Upper lobe of left lung (tissue), 6 donors: ENCODE measurements around the gene FILIP1L. TPM values are rescaled to one million over a fixed set of nuclear protein-coding genes. Genes with fewer than 3 reads are reported as not detected.

Experiments
- ATAC-seq, 2 donors: fragments of 200-7000 bp; cut with Tn5 transposase; one replicate each; pipeline ENCODE4 v1.9.1; 2022; ENCODE audit warnings: mild to moderate bottlenecking in 2 of 2, moderate library complexity in 2 of 2; ENCODE audit not compliant: low FRiP score in 2 of 2
- DNase-seq, 2 donors: peaks; one replicate each; pipeline ENCODE4 v3.0.0-alpha.2; 2019 to 2020
- H3K27ac ChIP-seq, 4 donors: fragments of 200-600 bp; sonication (generic); one replicate each; pipeline ENCODE4 v1.5.1; 2016 to 2019
- H3K27me3 ChIP-seq, 4 donors: fragments of 200-600 bp; sonication (generic); one replicate each; pipeline ENCODE4 v1.5.1; 2017 to 2019
- H3K36me3 ChIP-seq, 4 donors: fragments of 200-600 bp; sonication (generic); one replicate each; pipeline ENCODE4 v1.5.1; 2016 to 2019
- H3K4me1 ChIP-seq, 4 donors: fragments of 200-600 bp; sonication (generic); one replicate each; pipeline ENCODE4 v1.5.1; 2018 to 2019
- H3K4me3 ChIP-seq, 4 donors: fragments of 200-600 bp; sonication (generic); one replicate each; pipeline ENCODE4 v1.5.1; 2017 to 2019; ENCODE audit warnings: mild to moderate bottlenecking in 2 of 4, moderate library complexity in 1 of 4
- H3K9me3 ChIP-seq, 4 donors: fragments of 200-600 bp; sonication (generic); one replicate each; pipeline ENCODE4 v1.5.1; 2018 to 2019
- EP300 ChIP-seq, 4 donors: sonication (generic); formaldehyde crosslinking; IDR thresholded peaks; one replicate each; pipeline ENCODE4 v1.5.1; 2017; ENCODE audit warnings: antibody characterized with exemption in 4 of 4, control low read depth in 2 of 4
- POLR2A ChIP-seq, 4 donors: fragments of 450-650 bp; IDR thresholded peaks; one replicate each; pipeline ENCODE4 v1.5.1; 2016 to 2017; ENCODE audit warnings: antibody characterized with exemption in 4 of 4, mild to moderate bottlenecking in 2 of 4
- POLR2AphosphoS5 ChIP-seq, 2 donors: sonication (generic); formaldehyde crosslinking; IDR thresholded peaks; one replicate each; pipeline ENCODE4 v1.5.1; 2017; ENCODE audit warnings: antibody characterized with exemption in 2 of 2
- WGBS, 2 donors: methylation state at CpG; one replicate each; pipeline ENCODE4 v1.1.5; 2017 to 2018; 5-methylcytosine and 5-hydroxymethylcytosine counted together
- total RNA-seq, 6 donors: library from RNA; depleted of rRNA in 4 of 6; stranded (reverse); fragments of >200 nt in 4 of 6; gene quantifications; one replicate each; pipeline versions ENCODE4 v1.1.0 to v1.2.1, GENCODE V29; 2016 to 2021
- TF ChIP-seq, protein P1 (sequence below), 6 experiments: fragments of 450-650 bp in 4 of 6; fragments of 200-600 bp in 2 of 6; sonication (generic) in 2 of 6; IDR thresholded peaks; one replicate each; pipeline ENCODE4 v1.5.1; 2016 to 2019; ENCODE audit warnings: antibody characterized with exemption in 6 of 6
- donor health status: DM: no; HTN: no; CAD: no; lungs with moderate emphysema.
- donor health status: DM: no; HTN: yes; CAD: no; lungs with severe emphysema.

The FILIP1L gene
- total RNA-seq, 6 donors from 2014 or later = 19.4 to 38.2 (median 25.9) TPM

- Histone ChIP-seq H3K9me3 (no peaks in the 10 kb centered on the region), H3K4me3 (no peak overlapping the region), H3K27me3 (no peaks in the 10 kb centered on the region), H3K27ac (peak overlapping the region in 1 of 4 donors; percentile 44), H3K36me3 (no peaks in the 10 kb centered on the region), H3K4me1 (peaks cover 0 to 13% (median 4%) of the 10 kb centered on the region in 4 donors)
- DNase-seq (no peak), ATAC-seq (no peak)
- no peak for TF ChIP-seq EP300 (IDR thresholded peaks at IDR 0.05)
- TF ChIP-seq POLR2A (IDR thresholded peaks at IDR 0.05) = no peak
- no peak for TF ChIP-seq POLR2AphosphoS5 (IDR thresholded peaks at IDR 0.05)
- TF ChIP-seq, protein P1, sequence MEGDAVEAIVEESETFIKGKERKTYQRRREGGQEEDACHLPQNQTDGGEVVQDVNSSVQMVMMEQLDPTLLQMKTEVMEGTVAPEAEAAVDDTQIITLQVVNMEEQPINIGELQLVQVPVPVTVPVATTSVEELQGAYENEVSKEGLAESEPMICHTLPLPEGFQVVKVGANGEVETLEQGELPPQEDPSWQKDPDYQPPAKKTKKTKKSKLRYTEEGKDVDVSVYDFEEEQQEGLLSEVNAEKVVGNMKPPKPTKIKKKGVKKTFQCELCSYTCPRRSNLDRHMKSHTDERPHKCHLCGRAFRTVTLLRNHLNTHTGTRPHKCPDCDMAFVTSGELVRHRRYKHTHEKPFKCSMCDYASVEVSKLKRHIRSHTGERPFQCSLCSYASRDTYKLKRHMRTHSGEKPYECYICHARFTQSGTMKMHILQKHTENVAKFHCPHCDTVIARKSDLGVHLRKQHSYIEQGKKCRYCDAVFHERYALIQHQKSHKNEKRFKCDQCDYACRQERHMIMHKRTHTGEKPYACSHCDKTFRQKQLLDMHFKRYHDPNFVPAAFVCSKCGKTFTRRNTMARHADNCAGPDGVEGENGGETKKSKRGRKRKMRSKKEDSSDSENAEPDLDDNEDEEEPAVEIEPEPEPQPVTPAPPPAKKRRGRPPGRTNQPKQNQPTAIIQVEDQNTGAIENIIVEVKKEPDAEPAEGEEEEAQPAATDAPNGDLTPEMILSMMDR (IDR thresholded peaks at IDR 0.05) = no peak
Measured at GRCh38 chr3:100087198-100087597, 27.1 kb downstream of the FILIP1L start.

- no peak overlapping the region for H3K27ac ChIP-seq
- 67 to 77% methylated on average over 1 of the region's 1 CpG for WGBS, 2 donors
- ATAC-seq = no peak
Measured at GRCh38 chr3:100086401-100086800, 27.9 kb downstream of the FILIP1L start.

GRCh38 chr3:100084100-100084806, 30.0 kb downstream of the FILIP1L start:
- DNase-seq = no peak
- Histone ChIP-seq H3K27ac (no peak overlapping the region), H3K36me3 (no peaks in the 10 kb centered on the region), H3K4me1 (peaks cover 0 to 5% (median 4%) of the 10 kb centered on the region in 4 donors), H3K27me3 (no peaks in the 10 kb centered on the region), H3K4me3 (no peak overlapping the region), H3K9me3 (no peaks in the 10 kb centered on the region)
- ATAC-seq = peak in 1 of 2 donors; percentile 67
- TF ChIP-seq EP300 (IDR thresholded peaks at IDR 0.05) = no peak
- TF ChIP-seq POLR2AphosphoS5 (IDR thresholded peaks at IDR 0.05) = no peak
- TF ChIP-seq POLR2A (IDR thresholded peaks at IDR 0.05) = no peak
- TF ChIP-seq, protein P1 (IDR thresholded peaks at IDR 0.05) = no peak
- WGBS, 2 donors = 70 to 81% methylated on average over 7 of the region's 7 CpGs

More at GRCh38 chr3:100086401-100086800, 27.9 kb downstream of the FILIP1L start:
- DNase-seq = no peak
- TF ChIP-seq POLR2AphosphoS5 (IDR thresholded peaks at IDR 0.05) (no peak), EP300 (IDR thresholded peaks at IDR 0.05) (no peak), POLR2A (IDR thresholded peaks at IDR 0.05) (no peak)
- TF ChIP-seq, protein P1 (IDR thresholded peaks at IDR 0.05) = no peak
- H3K27me3 ChIP-seq = no peaks in the 10 kb centered on the region
- no peaks in the 10 kb centered on the region for H3K9me3 ChIP-seq
- H3K4me1 ChIP-seq = peaks cover 0 to 13% (median 4%) of the 10 kb centered on the region in 4 donors
- no peak overlapping the region for H3K4me3 ChIP-seq
- H3K36me3 ChIP-seq = no peaks in the 10 kb centered on the region

- ATAC-seq (no peak), DNase-seq (no peak)
- TF ChIP-seq EP300 (IDR thresholded peaks at IDR 0.05) (no peak), POLR2AphosphoS5 (IDR thresholded peaks at IDR 0.05) (no peak), POLR2A (IDR thresholded peaks at IDR 0.05) (no peak)
- TF ChIP-seq, protein P1 (IDR thresholded peaks at IDR 0.05) = no peak
- H3K36me3 ChIP-seq = no peaks in the 10 kb centered on the region
- H3K4me3 ChIP-seq = no peak overlapping the region
- no peaks in the 10 kb centered on the region for H3K9me3 ChIP-seq
- H3K4me1 ChIP-seq = peaks cover 0 to 5% (median 1%) of the 10 kb centered on the region in 4 donors
- no peaks in the 10 kb centered on the region for H3K27me3 ChIP-seq
- H3K27ac ChIP-seq = no peak overlapping the region
- WGBS, 2 donors = 80 to 83% methylated on average over 6 of the region's 6 CpGs
Measured at GRCh38 chr3:100083209-100083608, 31.1 kb downstream of the FILIP1L start.

DNA sequence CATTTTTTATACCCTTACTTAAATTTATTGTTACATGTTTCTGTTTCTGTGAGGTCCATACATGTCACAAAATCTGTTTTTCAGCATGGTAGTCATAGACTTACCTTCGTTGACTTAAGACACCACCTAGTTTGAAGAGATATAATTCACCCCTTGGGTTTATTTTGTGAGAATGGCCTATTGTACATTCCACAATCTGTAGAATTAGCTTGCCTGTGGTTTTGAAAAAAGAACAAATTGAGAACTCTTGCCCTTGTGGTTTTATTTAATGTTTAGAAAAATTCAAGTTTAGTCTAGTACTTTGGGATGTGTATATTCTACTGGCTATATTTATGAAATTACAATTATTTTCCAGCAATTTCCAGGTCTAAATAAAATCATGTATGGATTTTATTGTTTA, 31.6 kb downstream of the FILIP1L start:
- DNase-seq (no peak), ATAC-seq (no peak)
- H3K4me1 ChIP-seq = peaks cover 0 to 5% (median 1%) of the 10 kb centered on the region in 4 donors
- H3K27ac ChIP-seq = no peak overlapping the region
- TF ChIP-seq, protein P1 (IDR thresholded peaks at IDR 0.05) = no peak
- TF ChIP-seq EP300 (IDR thresholded peaks at IDR 0.05) = no peak
- TF ChIP-seq POLR2A (IDR thresholded peaks at IDR 0.05) = no peak
- no peak for TF ChIP-seq POLR2AphosphoS5 (IDR thresholded peaks at IDR 0.05)
- H3K36me3 ChIP-seq = no peaks in the 10 kb centered on the region
- H3K9me3 ChIP-seq = no peaks in the 10 kb centered on the region
- WGBS, 2 donors = 88 to 96% methylated on average over 1 of the region's 1 CpG
- no peak overlapping the region for H3K4me3 ChIP-seq
- H3K27me3 ChIP-seq = no peaks in the 10 kb centered on the region
